Measurements from ENCODE around the gene MLN.

Gene MLN

DNA sequence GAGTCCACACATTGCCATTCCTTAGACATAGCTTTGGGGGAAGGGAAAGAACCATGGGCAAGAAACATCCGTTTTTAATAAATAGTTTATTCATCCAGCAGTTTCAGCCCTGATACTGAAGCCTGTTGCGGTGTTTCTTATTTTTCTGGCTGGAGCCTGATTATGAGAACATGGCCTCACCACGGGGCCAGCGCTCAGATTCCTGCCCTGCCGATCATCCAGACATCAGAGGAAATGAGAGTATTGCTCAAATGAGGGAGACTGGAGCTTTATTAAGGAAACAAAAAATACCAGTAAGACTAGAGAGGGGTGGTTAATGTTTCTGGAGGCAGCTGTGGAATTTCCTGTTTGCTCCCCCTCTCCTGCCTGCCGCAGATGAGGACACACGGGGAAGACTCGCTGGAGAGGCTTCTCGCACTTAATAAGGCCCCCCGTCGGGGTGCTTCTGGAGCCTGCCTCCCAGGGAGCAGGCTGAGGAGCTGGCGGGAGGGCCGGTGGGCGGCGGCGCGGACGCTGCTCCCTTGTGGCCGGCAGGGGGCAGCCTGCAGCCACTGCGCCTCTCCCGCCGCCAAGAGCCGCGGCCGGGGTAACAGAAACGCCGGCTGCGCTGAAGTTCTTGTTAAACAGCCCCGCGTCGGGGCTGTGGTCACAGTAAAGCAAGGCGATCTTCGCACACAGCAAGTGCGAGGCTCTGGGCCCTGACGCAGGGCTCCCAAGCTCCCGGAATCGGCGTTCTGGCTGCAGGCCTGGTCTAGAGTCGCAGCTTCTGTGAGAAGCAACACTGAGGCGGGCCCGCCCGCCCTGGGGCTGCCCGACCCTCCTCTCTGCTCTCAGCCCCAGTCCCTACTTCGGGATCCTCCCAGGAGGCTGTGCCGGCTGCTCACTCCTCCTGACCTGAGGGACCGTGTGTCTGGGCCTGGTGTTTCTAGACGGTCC, 32.4 kb downstream of the MLN start:
- no peak for FAIRE-seq

- FAIRE-seq: no peak
Observed at GRCh38 chr6:33770833-33771145, 33.0 kb downstream of the MLN start.

- FAIRE-seq: no peak
Observed at GRCh38 chr6:33770124-33770832, 33.5 kb downstream of the MLN start.

GRCh38 chr6:33769248-33769821, 34.5 kb downstream of the MLN start:
- FAIRE-seq: no peak

GRCh38 chr6:33768644-33769120, 35.1 kb downstream of the MLN start:
- FAIRE-seq: no peak

GRCh38 chr6:33766921-33767907, 36.6 kb downstream of the MLN start:
- no peak for FAIRE-seq

- FAIRE-seq: no peak
Observed at GRCh38 chr6:33765368-33765767, 38.4 kb downstream of the MLN start.

- no peak for FAIRE-seq
Observed at GRCh38 chr6:33764036-33764435, 39.8 kb downstream of the MLN start.

GRCh38 chr6:33763483-33763882, 40.3 kb downstream of the MLN start:
- FAIRE-seq: no peak

DNA sequence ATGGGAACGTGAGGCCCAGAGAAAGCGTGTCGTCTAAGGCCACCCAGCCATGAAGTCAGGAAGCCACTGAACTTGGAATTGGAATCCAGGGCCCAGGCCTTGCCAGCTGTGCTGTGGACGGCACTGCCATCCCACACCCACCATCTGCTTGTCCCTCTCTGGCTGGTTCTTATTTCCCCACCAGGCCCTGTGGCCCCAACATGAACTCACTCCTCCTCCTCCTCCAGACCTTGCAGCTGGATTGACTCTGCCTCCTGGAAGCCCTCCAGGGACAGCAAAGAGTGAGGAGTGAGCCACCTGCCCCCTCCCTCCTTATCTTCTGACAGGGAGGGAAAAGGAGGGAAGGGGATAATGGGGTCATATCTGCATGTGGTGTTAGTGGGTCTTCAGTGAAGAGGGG, 41.1 kb downstream of the MLN start:
- no peak for FAIRE-seq

- FAIRE-seq: no peak
Observed at GRCh38 chr6:33761922-33762629, 41.7 kb downstream of the MLN start.

GRCh38 chr6:33761581-33761921, 42.3 kb downstream of the MLN start:
- no peak for FAIRE-seq

- FAIRE-seq: no peak
Observed at GRCh38 chr6:33759887-33760629, 43.7 kb downstream of the MLN start.

DNA sequence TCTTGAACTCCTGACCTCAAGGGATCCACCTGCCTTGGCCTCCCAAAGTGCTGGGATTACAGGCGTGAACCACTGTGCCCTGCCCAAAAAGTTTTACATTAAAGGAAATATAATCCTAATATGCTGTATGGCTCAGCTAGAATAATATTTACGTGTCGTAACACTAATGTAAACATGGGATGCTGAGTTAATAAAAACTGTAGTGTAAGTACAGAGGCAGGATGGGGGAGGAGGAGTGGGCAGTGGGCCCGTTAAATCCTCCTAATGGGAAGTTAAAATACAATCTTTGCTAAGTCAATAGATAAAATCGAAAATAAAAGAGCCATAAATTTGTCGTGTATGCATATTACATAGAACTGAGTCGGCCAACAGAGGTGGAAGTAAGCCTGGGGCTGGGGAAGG, 45.0 kb downstream of the MLN start:
- FAIRE-seq: no peak

DNA sequence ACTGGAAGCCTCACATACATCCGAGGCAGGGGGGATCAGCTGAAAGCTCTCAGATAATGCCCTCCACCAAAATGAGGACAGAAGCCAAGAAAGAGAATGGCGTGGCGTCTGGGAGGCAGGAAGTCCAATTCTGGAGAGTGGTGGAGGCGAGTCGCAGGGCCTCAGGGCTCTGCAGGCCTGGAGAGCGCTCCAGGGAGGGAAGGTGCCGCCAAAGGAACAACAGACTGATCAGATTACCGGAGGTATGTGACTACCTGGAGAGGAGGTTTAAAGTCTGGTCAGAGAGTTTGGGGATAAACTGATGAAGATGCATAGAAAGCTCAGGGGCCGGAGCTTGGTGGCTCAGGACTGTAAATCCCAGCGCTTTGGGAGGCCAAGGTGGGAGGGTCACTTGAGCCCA, 45.9 kb downstream of the MLN start:
- FAIRE-seq: no peak

DNA sequence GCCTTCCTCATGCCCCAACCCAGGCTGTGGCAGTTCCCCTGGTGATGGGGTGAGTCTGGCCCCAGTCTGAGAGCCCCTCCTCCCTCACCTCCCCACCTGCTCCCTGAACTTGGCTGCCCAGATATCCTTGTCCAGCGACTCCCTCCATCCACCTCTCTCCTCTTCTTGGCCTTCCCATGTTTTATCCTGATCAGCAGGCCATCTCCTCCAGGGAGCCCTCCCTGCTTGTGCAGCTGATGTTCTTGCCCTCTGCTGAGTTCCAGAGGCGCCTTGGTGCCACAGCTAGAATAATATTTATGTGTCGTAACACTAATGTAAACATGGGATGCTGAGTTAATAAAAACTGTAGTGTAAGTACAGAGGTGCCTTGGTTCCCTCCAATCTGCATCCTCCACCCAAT, 46.7 kb downstream of the MLN start:
- FAIRE-seq: no peak

DNA sequence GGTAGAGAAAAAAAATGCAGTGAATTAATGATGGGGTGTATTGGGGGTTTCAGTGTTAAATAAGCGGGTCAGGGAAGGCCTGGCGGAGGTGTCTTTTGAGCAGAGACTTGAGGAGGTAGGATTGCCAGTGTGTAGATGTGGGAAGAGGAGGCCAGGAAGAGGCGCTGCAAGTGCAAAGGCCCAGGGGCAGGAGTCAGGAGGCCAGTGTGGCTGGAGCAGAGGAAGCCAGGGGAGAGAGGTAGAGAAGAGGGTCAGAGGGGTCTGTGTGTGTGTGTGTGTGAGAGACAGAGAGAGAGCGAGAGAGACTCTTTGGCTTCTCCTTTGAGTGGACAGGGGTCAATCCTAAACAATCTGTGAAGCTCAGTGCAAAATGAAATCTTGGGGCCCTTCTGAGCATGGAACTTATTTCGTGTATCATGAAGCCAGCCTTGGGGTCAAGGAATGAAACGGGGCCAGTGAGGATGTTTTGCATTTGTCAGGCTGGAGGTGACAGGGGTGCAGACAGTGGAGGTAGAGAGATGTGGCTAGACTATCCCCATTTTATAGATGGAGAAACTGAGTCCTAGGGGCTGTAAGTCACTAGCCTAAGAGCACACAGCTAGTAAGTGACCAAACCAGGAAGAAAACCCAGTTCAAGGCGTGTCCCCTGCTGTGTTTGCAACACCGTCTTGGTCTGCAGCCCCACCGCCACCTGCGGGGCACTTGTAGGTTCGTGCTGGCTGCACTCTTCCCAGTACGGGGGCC, 47.4 kb downstream of the MLN start:
- FAIRE-seq: no peak

DNA sequence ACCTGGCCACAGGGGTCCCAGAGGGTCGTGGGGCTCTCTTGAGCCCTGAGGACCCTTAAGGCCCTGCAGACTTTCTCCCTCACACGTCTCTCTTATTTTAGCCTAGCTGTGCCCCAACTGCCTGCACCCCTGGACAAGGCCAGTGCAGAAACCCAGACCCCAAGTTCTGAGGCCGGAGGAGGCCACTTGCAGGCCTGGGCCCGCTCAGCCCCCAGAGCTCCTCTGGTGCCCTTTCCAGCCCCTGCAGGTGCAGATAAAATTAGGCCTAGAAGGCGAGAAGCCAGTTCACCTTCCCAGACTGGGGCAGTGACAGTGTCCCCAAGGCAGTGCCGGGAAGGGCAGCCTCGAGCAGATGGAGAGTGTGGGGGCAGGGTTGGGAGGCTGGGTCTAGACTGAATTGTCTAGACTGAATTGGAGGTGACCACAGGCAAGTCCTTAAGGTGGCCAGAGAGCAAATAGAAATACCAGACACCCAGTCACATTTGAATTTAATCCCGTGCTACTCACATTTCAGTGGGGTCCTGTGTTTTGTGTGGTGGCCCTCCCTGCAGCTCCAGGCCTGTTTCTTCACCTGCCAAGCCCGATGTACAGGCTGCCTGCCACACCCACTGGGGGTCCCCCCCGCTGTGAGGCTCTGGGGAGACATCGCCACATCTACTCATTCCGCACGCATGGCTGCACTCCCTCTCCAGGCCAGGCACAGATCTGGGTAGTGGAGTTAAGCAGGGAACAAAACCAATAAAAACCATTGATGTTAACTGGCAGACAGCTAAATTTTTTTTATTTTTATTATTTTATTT, 48.5 kb downstream of the MLN start:
- no peak for FAIRE-seq

GRCh38 chr6:33754222-33754621, 49.6 kb downstream of the MLN start:
- no peak for FAIRE-seq

DNA sequence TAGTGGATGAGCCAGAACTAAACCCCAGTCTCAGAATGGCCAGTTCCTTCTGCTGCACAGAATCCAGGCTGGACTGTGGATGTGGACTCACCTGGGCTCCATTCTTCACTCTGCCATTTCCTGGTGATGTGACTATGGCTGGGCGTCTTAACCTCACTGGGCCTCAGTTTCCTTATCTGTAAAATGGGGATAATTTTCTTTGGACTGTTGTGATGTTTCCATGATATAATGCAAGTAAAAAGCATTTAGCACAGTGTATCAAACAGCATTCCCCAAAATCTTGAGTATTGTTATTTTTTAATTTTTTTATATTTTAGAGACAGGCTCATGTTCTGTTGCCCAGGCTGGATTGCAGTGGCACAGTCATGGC, 51.2 kb downstream of the MLN start:
- FAIRE-seq: no peak

Measured in islet of Langerhans (tissue), 1 donor.